SW480 (cell line): Measurements from ENCODE around the gene DCP1B.

Experiments
- DNase-seq: peaks from one replicate; pipeline ENCODE4 v3.0.0-alpha.2; 2016; ENCODE audit warnings: low spot score

Gene DCP1B

GRCh38 chr12:1918884-1919236 is 85.4 kb downstream of the DCP1B start:
- no peak for DNase-seq

- DNase-seq: no peak
These were observed 86.0 kb downstream of the DCP1B start, which contains the start of gene CACNA2D4 for GRCh38 chr12:1918081-1918883. TSS of gene CACNA2D4 (minus strand) at chr12:1918652. CDS start at chr12:1918473, 179 bp downstream.

GRCh38 chr12:1917172-1918070 is 86.8 kb downstream of the DCP1B start:
- DNase-seq: no peak

GRCh38 chr12:1916371-1917171 is 87.7 kb downstream of the DCP1B start:
- no peak for DNase-seq

GRCh38 chr12:1915082-1915968 is 88.9 kb downstream of the DCP1B start:
- DNase-seq: no peak

GRCh38 chr12:1914114-1914911 is 89.9 kb downstream of the DCP1B start:
- no peak for DNase-seq

GRCh38 chr12:1913377-1914113 is 90.7 kb downstream of the DCP1B start:
- no peak for DNase-seq

- peak; percentile 18 for DNase-seq
These were observed 91.5 kb downstream of the DCP1B start for GRCh38 chr12:1912580-1913376.

GRCh38 chr12:1911598-1912575 is 92.4 kb downstream of the DCP1B start:
- DNase-seq: no peak

- no peak for DNase-seq
These were observed 93.8 kb downstream of the DCP1B start for GRCh38 chr12:1910468-1910867.

- DNase-seq: no peak
These were observed 95.5 kb downstream of the DCP1B start for GRCh38 chr12:1908758-1909157.

GRCh38 chr12:1907652-1908611 is 96.3 kb downstream of the DCP1B start:
- DNase-seq: peak; percentile 56

- DNase-seq: no peak
These were observed 97.7 kb downstream of the DCP1B start for GRCh38 chr12:1906579-1906978.

- no peak for DNase-seq
These were observed 99.4 kb downstream of the DCP1B start for GRCh38 chr12:1904875-1905274.

GRCh38 chr12:1896964-1897363 is 107.3 kb downstream of the DCP1B start:
- no peak for DNase-seq
